Osteocyte (in vitro differentiated cells): ENCODE data around the gene NFX1. TPM values are rescaled to one million over a fixed set of nuclear protein-coding genes. Genes with fewer than 3 reads are reported as not detected.

Experiments
- DNase-seq: peaks from one replicate; pipeline ENCODE4 v3.0.0; 2021; ENCODE audit warnings: mixed read lengths; ENCODE audit not compliant: unreplicated experiment; ENCODE audit errors: extremely low spot score
- H3K27ac Mint-ChIP-seq: one replicate; pipeline ENCODE4 v1.8.0; 2021; ENCODE audit warnings: mild to moderate bottlenecking, mixed read lengths; ENCODE audit not compliant: unreplicated experiment
- H3K27me3 Mint-ChIP-seq: one replicate; pipeline ENCODE4 v1.8.0; 2021; ENCODE audit warnings: mixed read lengths; ENCODE audit not compliant: unreplicated experiment
- H3K36me3 Mint-ChIP-seq: one replicate; pipeline ENCODE4 v1.8.0; 2021; ENCODE audit warnings: mixed read lengths; ENCODE audit not compliant: unreplicated experiment
- H3K4me1 Mint-ChIP-seq: one replicate; pipeline ENCODE4 v1.8.0; 2021; ENCODE audit warnings: mixed read lengths; ENCODE audit not compliant: unreplicated experiment
- H3K4me3 Mint-ChIP-seq: one replicate; pipeline ENCODE4 v1.8.0; 2021; ENCODE audit warnings: mild to moderate bottlenecking, moderate library complexity, mixed read lengths; ENCODE audit not compliant: unreplicated experiment
- H3K9me3 Mint-ChIP-seq: one replicate; pipeline ENCODE4 v1.8.0; 2021; ENCODE audit warnings: mixed read lengths; ENCODE audit not compliant: unreplicated experiment
- CTCF ChIP-seq: fragments of 200-600 bp; sonication (generic); IDR thresholded peaks from 2 replicates; pipeline ENCODE4 v1.5.0; 2021; ENCODE audit warnings: antibody characterized with exemption, mild to moderate bottlenecking, moderate library complexity
- long read RNA-seq: library from polyadenylated mRNA; unstranded; transcript quantifications from one replicate; pipeline ENCODE4 v2.0.0, GENCODE V29; 2021
- total RNA-seq: library from RNA; stranded (reverse); gene quantifications from 2 replicates; pipeline ENCODE4 v1.2.1, GENCODE V29; 2021

The NFX1 gene
- 36.1 and 39.9 TPM in 2 replicates for total RNA-seq
- long read RNA-seq, full-length matches to known transcripts, result 84 of 218 reads
- long read RNA-seq, partial matches to known transcripts, result 59 of 218 reads
- long read RNA-seq, other reads (novel, unspliced or antisense), result 75 of 218 reads

DNA sequence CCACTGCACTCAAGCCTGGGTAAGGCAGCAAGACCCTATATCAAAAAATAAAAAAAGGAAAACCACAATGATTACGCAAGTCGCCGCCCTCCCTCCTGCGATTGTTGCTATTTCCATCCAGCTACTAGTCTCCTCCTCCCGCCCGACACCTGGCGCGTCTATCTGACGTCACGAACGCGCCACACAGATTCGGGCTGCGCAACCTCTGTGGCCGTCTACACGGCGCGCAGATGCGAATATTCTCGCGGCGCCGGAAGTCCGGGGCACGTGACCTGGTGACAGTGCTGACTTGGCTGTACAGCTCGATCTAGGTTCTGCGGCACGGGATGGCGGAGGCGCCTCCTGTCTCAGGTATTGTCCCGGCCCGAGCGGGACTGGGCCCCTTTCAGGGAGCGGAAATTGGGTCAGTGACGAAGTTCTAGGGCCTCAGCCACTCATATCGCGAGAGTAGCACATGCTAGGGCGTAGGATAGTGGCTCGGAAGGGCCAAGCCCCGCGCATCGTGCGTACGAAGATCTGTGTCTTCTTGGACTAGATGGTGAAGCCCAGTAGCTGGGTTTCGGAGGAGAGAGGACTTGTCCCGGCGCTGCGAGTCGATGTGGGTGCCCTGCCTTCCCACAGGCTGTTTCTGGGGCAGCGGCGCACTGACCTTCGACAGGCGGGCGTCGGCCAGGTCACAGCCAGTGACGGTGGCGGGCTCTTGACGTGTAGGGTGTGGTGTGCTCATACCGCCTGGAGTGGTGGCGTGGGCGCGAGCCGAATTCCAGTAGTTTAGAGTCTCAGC, at the start of gene NFX1:
NFX1 (plus strand) TSS at position 270 of the 784 bp plus-strand sequence; CDS start at position 327, 57 bp downstream.
- Mint-ChIP-seq H3K27ac (peak within 1 kb of the TSS; percentile 100), H3K4me3 (peak within 1 kb of the TSS; percentile 100), H3K9me3 (no peaks in the 10 kb centered on the region), H3K4me1 (peaks cover 33% of the 10 kb centered on the region), H3K27me3 (no peaks in the 10 kb centered on the region), H3K36me3 (peaks cover 12% of the 10 kb centered on the region)
- peak; percentile 99 for DNase-seq
- no peak for TF ChIP-seq CTCF

DNA sequence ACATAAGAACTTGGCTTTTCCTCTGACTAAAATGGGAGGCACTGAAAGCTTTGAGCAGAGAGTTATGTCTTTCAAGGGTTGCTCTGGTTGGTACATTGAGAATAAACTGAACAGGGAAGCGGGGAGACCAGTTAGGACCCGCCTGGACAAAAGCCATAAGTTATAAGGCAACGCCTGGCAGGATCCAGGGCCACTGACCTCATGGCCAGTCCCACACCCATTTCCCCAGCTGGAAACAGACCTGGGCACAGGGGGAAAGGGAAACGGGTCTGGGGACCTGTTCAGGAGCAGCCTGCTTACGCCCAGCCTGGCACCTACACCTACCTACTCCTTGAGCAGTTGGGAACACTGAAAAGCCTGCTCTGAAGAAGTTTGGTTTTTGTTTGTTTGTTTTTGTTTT, 49.0 kb upstream of the NFX1 start:
- Mint-ChIP-seq H3K4me3 (no peak overlapping the region), H3K9me3 (no peaks in the 10 kb centered on the region), H3K27ac (no peak overlapping the region), H3K27me3 (peaks cover 11% of the 10 kb centered on the region), H3K4me1 (no peaks in the 10 kb centered on the region), H3K36me3 (no peaks in the 10 kb centered on the region)
- DNase-seq, result no peak
- no peak for TF ChIP-seq CTCF

- no peaks in the 10 kb centered on the region for H3K9me3 Mint-ChIP-seq
- H3K4me3 Mint-ChIP-seq, result no peak overlapping the region
- peaks cover 11% of the 10 kb centered on the region for H3K27me3 Mint-ChIP-seq
- no peak for TF ChIP-seq CTCF
- no peaks in the 10 kb centered on the region for H3K36me3 Mint-ChIP-seq
- H3K27ac Mint-ChIP-seq, result no peak overlapping the region
- no peak for DNase-seq
- H3K4me1 Mint-ChIP-seq, result no peaks in the 10 kb centered on the region
These were observed 47.6 kb upstream of the NFX1 start for GRCh38 chr9:33242609-33243134.

GRCh38 chr9:33244137-33244784, 46.1 kb upstream of the NFX1 start:
- Mint-ChIP-seq H3K4me1 (no peaks in the 10 kb centered on the region), H3K4me3 (no peak overlapping the region), H3K36me3 (no peaks in the 10 kb centered on the region), H3K9me3 (no peaks in the 10 kb centered on the region), H3K27me3 (peaks cover 11% of the 10 kb centered on the region), H3K27ac (no peak overlapping the region)
- TF ChIP-seq CTCF, result no peak
- no peak for DNase-seq

- Mint-ChIP-seq H3K4me1 (no peaks in the 10 kb centered on the region), H3K36me3 (no peaks in the 10 kb centered on the region), H3K4me3 (no peak overlapping the region), H3K27ac (no peak overlapping the region), H3K9me3 (no peaks in the 10 kb centered on the region), H3K27me3 (peaks cover 11% of the 10 kb centered on the region)
- no peak for DNase-seq
- TF ChIP-seq CTCF, result no peak
These were observed 45.0 kb upstream of the NFX1 start for GRCh38 chr9:33245341-33245740.
